K562 (cell line): ENCODE results near the gene ZDHHC11B. TPM values are rescaled to one million over a fixed set of nuclear protein-coding genes. Genes with fewer than 3 reads are reported as not detected.
"Not testable (repeated sequence)": the region's sequence is repeated elsewhere in the genome, so short reads cannot be mapped to it uniquely, and the experiment has no call there.

Experiments used
- ATAC-seq: fragments of 200-7000 bp; cut with Tn5 transposase; 3 replicates; pipeline ENCODE4 v1.9.1; 2020; ENCODE audit warnings: moderate library complexity
- BruUV-seq: library from RNA; stranded (reverse); fragments of 400-500 nt; replicated peaks from 2 replicates; lab custom pipeline; 2021; lab: Mats Ljungman, UMichigan
- CTCF ChIA-PET: fragments of 300-600 bp; formaldehyde crosslinking; extraction: SDS; loops from one replicate; lab custom pipeline; 2021; ENCODE audit warnings: low intra/inter-chr PET ratio; lab: Yijun Ruan, JAX
- POLR2A ChIA-PET: fragments of 300-600, 350-650 bp; sonication (Branson Sonifier 250); formaldehyde crosslinking; extraction: SDS; loops from one replicate; lab custom pipeline; 2021; ENCODE audit warnings: antibody characterized with exemption, inconsistent platforms; lab: Yijun Ruan, JAX
- DNase-seq, 4 experiments: peaks; one replicate each; pipeline versions ENCODE4 v3.0.0 to v3.0.0-alpha.2; 2011 to 2018; ENCODE audit warnings: low spot score in 3 of 4, mixed read lengths in 3 of 4; ENCODE audit errors: extremely low read depth in 1 of 4
- FAIRE-seq: peaks from 2 replicates; lab custom pipeline; 2011; peaks lifted over from hg19 to GRCh38; lab: Jason Lieb, UNC
- H2AFZ ChIP-seq: 2 replicates; pipeline ENCODE4 v1.6.0; 2011; ENCODE audit warnings: low read depth, low read length, control low read depth, inconsistent platforms
- H3K27ac ChIP-seq: fragments of 200-600 bp; 3 replicates; pipeline ENCODE4 v1.8.0; 2011; ENCODE audit warnings: low read depth, mild to moderate bottlenecking, control low read depth, inconsistent platforms, low read length, moderate library complexity, mixed read lengths; ENCODE audit errors: extremely low read depth
- H3K27me3 ChIP-seq, 2 experiments: fragments of 300-600 bp in 1 of 2; 2 replicates in 1 of 2; 3 replicates in 1 of 2; pipeline versions ENCODE4 v1.6.0 to v1.8.0; 2011; ENCODE audit warnings: inconsistent platforms in 2 of 2, low read length in 2 of 2, mild to moderate bottlenecking in 1 of 2, mixed read lengths in 1 of 2, moderate library complexity in 1 of 2; ENCODE audit not compliant: control insufficient read depth in 2 of 2, insufficient read depth in 2 of 2
- H3K36me3 ChIP-seq: fragments of 300-600 bp; 3 replicates; pipeline ENCODE4 v1.8.0; 2011; ENCODE audit warnings: mild to moderate bottlenecking, low read length, inconsistent platforms; ENCODE audit not compliant: control insufficient read depth, insufficient read depth
- H3K4me1 ChIP-seq, 2 experiments: fragments of 200-600 bp in 1 of 2; replicated peaks in 1 of 2; 2 replicates in 1 of 2; 3 replicates in 1 of 2; pipeline versions ENCODE4 v1.5.1 to v1.8.0; 2011; ENCODE audit warnings: inconsistent platforms in 2 of 2, low read length in 2 of 2, mild to moderate bottlenecking in 1 of 2, mixed read lengths in 1 of 2, moderate library complexity in 1 of 2; ENCODE audit not compliant: control insufficient read depth in 2 of 2, insufficient read depth in 2 of 2
- H3K4me2 ChIP-seq: 2 replicates; pipeline ENCODE4 v1.6.1; 2011; ENCODE audit warnings: low read length, control low read depth, inconsistent platforms, mixed read lengths; ENCODE audit not compliant: insufficient read depth
- H3K4me3 ChIP-seq: fragments of 200-600 bp; sonication (generic), shearing (Covaris generic); 2 replicates; pipeline ENCODE4 v1.5.1; 2016; ENCODE audit warnings: control low read depth, inconsistent platforms
- H3K79me2 ChIP-seq: fragments of 200-600 bp; 3 replicates; pipeline ENCODE4 v1.8.0; 2011; ENCODE audit warnings: low read length, inconsistent platforms; ENCODE audit not compliant: control insufficient read depth, insufficient read depth
- H3K9ac ChIP-seq, 2 experiments: 2 replicates each; pipeline versions ENCODE4 v1.6.0 to v1.6.1; 2011; ENCODE audit warnings: low read depth in 2 of 2, low read length in 2 of 2, control low read depth in 1 of 2, inconsistent platforms in 1 of 2, mild to moderate bottlenecking in 1 of 2, mixed read lengths in 1 of 2; ENCODE audit not compliant: insufficient read depth in 1 of 2
- H3K9me1 ChIP-seq: one replicate; pipeline ENCODE4 v1.6.0; 2011; ENCODE audit warnings: inconsistent platforms, mild to moderate bottlenecking, low read length, moderate library complexity; ENCODE audit not compliant: control insufficient read depth, insufficient read depth
- H3K9me3 ChIP-seq: replicated peaks from 2 replicates; pipeline ENCODE4 v1.5.1; 2011; ENCODE audit warnings: low read depth, low read length, inconsistent platforms; ENCODE audit not compliant: control insufficient read depth, insufficient read depth
- H4K20me1 ChIP-seq: replicated peaks from 2 replicates; pipeline ENCODE4 v1.6.1; 2011; ENCODE audit warnings: low read length, inconsistent platforms, mixed read lengths; ENCODE audit not compliant: control insufficient read depth, insufficient read depth
- WGBS: fragments of 100-300 bp; shearing (Covaris generic); methylation state at CpG from one replicate; pipeline ENCODE4 v1.1.6; 2016; ENCODE audit warnings: low coverage, mixed read lengths; ENCODE audit not compliant: insufficient coverage; ENCODE audit errors: missing lambda C conversion rate; 5-methylcytosine and 5-hydroxymethylcytosine counted together
- in situ Hi-C: fragments of 300-500 bp; cut with MboI; formaldehyde crosslinking; loops from 4 replicates; pipeline ENCODE4 v1.15.0; 2018; ENCODE audit warnings: inconsistent platforms, mixed read lengths
- intact Hi-C: fragments of 100-400 bp; cut with micrococcal nuclease; formaldehyde crosslinking; loops from 2 replicates; pipeline ENCODE4 v1.14.2; 2022
- polyA plus RNA-seq, 8 experiments: library from polyadenylated mRNA; depleted of rRNA in 4 of 8; stranded (reverse) in 5 of 8; unstranded in 3 of 8; fragments of >200 nt; fragmentation: Nextera tagmentation in 2 of 8; fragmentation: Illumina TruSeq in 1 of 8; extraction: Ambion mirVana in 2 of 8; extraction: Trizol in 1 of 8; gene quantifications; 2 replicates each; pipeline versions ENCODE4 v1.2.1 to v1.2.3, GENCODE V29; 2011 to 2014; ENCODE audit warnings: inconsistent platforms in 1 of 8, missing spikeins in 1 of 8
- total RNA-seq, 7 experiments: library from RNA; depleted of rRNA in 6 of 7; stranded (reverse); fragments of >200 nt in 6 of 7; fragmentation: Illumina TruSeq in 2 of 7; extraction: Trizol in 2 of 7; gene quantifications; 2 replicates each; pipeline versions ENCODE4 v1.2.1 to v1.2.3, GENCODE V29; 2011 to 2021; ENCODE audit warnings: low replicate concordance in 1 of 7

ZDHHC11B gene
- total and polyA plus RNA-seq, 9 of the 15 experiments (the other 6 are each of a cell fraction or from before 2014, with no cell fraction given), result 0.03 to 0.23 (median 0.15) TPM; not detected in 3

DNA sequence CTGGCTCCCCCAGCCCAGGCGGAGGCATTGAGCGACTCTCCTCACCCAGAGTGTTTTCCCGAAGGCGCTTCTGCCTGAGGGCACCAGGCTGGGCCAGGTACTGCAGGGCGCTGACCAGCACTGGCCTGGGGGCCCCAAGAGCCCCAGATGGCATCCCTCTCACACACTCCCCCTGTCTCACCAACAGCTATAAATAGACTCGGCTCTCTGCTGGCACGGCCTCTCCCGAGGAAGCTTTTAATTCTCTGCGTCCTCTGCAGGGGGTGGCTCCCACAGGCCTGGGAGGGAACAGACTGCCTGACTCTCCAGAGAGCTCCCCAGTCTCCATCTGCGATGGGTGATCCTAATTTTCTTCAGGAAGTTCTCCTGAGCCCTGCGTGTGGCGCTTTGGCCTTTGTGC, 94.2 kb downstream of the ZDHHC11B start:
- CTCF ChIA-PET, FAIRE-seq, H4K20me1 ChIP-seq, ATAC-seq, H3K27me3 ChIP-seq, H2AFZ ChIP-seq, in situ Hi-C loops, H3K4me2 ChIP-seq, BruUV-seq, POLR2A ChIA-PET, H3K9me1 ChIP-seq, intact Hi-C loops, H3K9me3 ChIP-seq, H3K79me2 ChIP-seq, H3K4me3 ChIP-seq, DNase-seq, H3K27ac ChIP-seq, H3K36me3 ChIP-seq, H3K9ac ChIP-seq: not testable (repeated sequence)
- peaks cover 0 to 19% of the 10 kb centered on the region in 2 experiments; a peak in 2 of 5 replicates for H3K4me1 ChIP-seq
- no CpG with 5 or more reads among the region's 12 CpGs for WGBS

DNA sequence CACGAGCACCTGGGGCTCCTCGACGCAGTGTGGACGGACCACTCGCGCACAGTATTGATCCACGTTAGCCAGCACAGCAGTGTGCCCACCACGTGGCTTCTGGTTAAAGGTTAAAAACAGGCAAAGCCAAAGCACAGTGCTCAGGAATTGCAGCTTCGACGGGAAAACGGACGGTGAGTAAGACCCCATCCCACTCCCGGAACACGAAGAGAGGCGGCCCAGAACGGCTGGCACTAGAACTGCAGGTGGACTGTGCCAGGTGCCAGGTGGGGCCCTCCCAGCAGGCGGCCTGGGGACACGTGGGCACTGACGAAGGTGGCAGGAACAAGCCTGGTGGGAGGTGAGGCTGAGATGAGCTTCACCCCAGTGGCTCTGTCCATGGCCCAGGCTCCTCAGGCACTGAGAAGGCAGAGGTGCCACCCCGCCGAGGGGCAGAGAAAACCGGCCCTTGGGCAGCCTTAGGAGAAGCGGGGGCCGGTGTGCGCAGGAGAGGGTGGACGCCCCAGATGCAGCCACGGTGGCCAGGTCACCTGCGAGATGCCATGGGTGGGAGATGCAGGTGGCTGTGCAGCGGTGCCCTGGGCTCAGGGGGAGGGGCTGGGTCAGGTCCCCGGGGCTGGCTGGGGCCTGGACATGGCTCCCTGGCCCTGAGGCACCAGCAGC, 96.0 kb downstream of the ZDHHC11B start:
- H3K9me3 ChIP-seq, H3K36me3 ChIP-seq, H3K4me2 ChIP-seq, H3K4me3 ChIP-seq, H3K9ac ChIP-seq, H4K20me1 ChIP-seq, H2AFZ ChIP-seq, CTCF ChIA-PET, in situ Hi-C loops, DNase-seq, POLR2A ChIA-PET, FAIRE-seq, BruUV-seq, H3K79me2 ChIP-seq, intact Hi-C loops, H3K27ac ChIP-seq, ATAC-seq, H3K9me1 ChIP-seq: not testable (repeated sequence)
- peaks cover 7 to 26% of the 10 kb centered on the region in 2 experiments; a peak in 4 of 5 replicates for H3K27me3 ChIP-seq
- H3K4me1 ChIP-seq, result peaks cover 0 to 12% of the 10 kb centered on the region in 2 experiments; a peak in 2 of 5 replicates
- 0% methylated on average over 14 of the region's 30 CpGs for WGBS

DNA sequence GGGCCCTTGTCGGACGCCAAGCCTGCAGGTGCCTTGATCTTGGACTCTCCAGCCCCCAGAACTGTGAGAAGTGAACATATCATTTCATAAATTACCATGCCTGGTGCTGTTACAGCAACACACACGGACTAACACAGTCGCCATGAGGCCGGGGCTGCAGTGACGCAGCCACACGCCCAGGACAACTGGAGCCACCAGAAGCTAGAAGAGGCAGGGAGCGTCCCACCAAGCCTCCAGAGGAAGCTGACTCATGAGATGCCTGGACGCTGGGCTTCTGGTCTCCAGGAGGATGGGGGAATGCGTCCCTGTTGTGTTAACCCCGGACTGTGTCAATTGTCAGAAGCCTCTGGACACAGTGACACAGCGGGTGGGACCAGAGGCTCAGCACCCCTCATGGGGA, 97.6 kb downstream of the ZDHHC11B start:
- H3K4me1 ChIP-seq, CTCF ChIA-PET, FAIRE-seq, intact Hi-C loops, DNase-seq, H2AFZ ChIP-seq, H3K36me3 ChIP-seq, H4K20me1 ChIP-seq, in situ Hi-C loops, H3K79me2 ChIP-seq, POLR2A ChIA-PET, H3K4me2 ChIP-seq, H3K27ac ChIP-seq, H3K9ac ChIP-seq, BruUV-seq, H3K9me3 ChIP-seq, ATAC-seq, H3K4me3 ChIP-seq, H3K9me1 ChIP-seq: not testable (repeated sequence)
- H3K27me3 ChIP-seq, result peaks cover 7 to 34% of the 10 kb centered on the region in 2 experiments; a peak in 4 of 5 replicates
- WGBS, result 0% methylated on average over 4 of the region's 12 CpGs

- CTCF ChIA-PET, H3K4me1 ChIP-seq, ATAC-seq, FAIRE-seq, H3K36me3 ChIP-seq, in situ Hi-C loops, H3K4me2 ChIP-seq, H3K9me1 ChIP-seq, POLR2A ChIA-PET, H3K27ac ChIP-seq, H4K20me1 ChIP-seq, BruUV-seq, H3K79me2 ChIP-seq, H3K9ac ChIP-seq, H3K4me3 ChIP-seq, H3K9me3 ChIP-seq, H2AFZ ChIP-seq, intact Hi-C loops, DNase-seq: not testable (repeated sequence)
- WGBS, result 2% methylated on average over 10 of the region's 12 CpGs
- peaks cover 7 to 34% of the 10 kb centered on the region in 2 experiments; a peak in 4 of 5 replicates for H3K27me3 ChIP-seq
Measured at GRCh38 chr5:686172-686523, 98.4 kb downstream of the ZDHHC11B start.
